DMS53 treated with DMSO at 0.1 percent for 48 hours (cell line): ENCODE results near the gene KCTD21.

Source experiments
- DNase-seq: peaks from one replicate; lab custom pipeline; 2025; ENCODE audit not compliant: unreplicated experiment; lab: John Stamatoyannopoulos, UW

Gene KCTD21

DNA sequence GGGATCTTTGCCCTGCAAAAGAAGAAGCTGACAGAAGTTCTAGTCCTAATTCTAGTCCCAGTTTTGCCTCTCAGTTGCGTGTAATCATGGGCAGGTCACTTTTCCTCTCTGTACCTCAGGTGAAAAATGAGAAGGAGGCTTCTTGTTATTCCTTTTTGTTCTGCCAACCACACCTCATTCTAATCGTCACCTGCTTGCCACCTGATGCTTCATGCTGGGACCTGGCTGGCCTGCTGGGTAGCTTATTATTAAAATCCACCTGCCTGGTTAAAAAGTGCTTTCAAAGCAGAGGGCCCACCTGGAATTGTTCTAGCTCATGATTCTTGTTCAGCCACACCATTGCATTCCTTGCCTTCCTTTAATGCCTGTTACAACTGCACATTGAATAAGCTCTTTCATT is 40.6 kb downstream of the KCTD21 start:
- DNase-seq: no peak

DNA sequence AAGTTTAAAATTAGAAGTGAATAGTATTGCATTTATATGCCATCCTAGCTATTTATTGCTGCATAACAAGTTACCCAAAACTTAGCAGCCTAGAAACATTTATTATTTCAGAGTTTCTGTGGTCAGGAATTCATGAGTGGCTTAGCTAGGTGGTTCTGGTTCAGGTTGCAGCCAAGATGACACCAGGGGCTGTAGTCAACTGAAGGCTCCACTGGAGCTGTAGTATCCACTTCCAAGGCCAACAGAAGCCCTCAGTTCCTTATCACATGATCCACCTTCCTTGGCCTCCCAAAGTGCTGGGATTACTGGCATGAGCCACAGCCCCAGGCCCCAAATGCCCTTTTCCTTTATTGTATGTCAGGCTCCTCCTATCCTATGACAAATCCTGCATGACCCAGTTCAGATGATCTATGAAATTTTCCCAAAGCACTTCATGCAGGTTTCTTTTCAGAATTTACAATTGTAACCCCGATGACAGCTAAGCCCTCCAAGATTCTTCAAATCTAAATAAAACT is 42.9 kb downstream of the KCTD21 start:
- DNase-seq: no peak

DNA sequence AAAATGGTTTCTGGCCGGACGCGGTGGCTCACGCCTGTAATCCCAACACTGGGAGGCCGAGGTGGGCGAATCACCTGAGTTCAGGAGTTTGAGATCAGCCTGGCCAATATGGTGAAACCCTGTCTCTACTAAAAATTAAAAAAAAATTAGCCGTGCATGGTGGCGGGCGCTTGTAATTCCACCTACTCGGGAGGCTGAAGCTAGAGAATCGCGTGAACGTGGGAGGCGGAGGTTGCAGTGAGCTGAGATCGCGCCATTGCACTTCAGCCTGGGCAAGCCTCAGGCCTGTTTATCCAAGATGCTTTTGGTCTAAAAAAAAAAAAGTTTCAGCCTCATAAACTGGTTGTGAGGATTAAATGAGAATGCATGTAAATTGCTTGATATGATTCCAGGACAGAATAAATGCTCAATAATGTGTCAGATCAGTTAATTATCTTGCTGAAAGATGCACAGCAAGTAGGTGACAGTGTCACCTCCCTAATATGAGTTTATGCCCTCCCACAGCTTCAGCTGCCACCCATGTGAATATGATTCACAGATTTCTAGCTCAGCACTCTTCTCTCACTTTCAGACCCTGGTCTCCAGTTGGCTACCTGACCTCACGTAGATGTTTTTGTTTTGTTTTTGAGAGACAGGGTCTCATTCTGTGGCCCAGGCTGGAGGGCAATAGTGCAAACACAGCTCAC is 47.9 kb downstream of the KCTD21 start:
- DNase-seq: no peak

DNA sequence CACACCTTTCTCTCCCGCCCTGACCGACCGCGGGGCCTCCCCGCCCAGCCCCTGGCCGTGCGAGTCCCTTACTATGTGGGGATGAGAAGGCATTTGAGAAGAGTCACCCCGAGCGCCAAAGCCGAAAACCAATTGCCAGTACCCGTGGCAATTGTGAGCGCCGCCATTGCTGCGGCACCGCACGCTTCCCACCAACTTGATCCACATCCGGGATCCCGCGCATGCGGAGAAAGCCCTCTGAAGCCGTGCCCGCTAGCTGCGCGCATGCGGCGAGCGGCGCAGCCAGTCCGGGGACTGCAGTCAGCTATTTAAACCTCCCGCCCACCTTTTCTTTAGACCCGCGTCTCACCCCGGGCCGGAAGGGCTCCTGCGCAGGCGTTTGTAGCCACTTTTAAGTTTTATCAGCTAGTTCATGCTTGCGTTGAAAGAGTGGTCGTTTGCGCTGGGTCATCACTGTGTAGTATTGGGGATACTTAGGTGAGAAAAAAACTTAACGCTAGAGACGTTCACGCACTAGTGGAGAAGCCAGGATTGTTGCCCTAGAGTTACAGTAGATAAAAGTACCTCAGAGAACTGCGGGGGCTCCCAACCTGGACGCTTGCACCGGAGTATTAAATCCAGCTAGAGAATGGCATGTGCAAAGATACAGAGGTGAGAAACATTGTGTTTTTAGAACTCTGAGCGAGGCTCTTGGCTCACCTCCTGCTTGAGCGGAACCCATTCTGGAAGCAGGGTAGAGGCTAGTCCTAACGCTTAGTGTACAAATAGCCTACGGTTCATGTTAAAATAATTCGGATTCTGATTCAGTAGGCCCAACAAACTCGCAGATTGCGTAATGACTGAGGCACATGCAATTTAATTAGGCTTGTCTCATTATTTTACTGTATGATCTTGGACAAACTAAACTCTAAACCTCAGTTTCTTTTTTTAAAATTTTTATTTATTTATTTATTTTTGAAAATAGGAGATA is 48.7 kb downstream of the KCTD21 start, which contains the start of gene ALG8:
Gene ALG8 (minus strand): TSS at position 205 of the 970 bp plus-strand sequence. CDS start 38 bp downstream, at position 167.
- DNase-seq: peak; percentile 99

DNA sequence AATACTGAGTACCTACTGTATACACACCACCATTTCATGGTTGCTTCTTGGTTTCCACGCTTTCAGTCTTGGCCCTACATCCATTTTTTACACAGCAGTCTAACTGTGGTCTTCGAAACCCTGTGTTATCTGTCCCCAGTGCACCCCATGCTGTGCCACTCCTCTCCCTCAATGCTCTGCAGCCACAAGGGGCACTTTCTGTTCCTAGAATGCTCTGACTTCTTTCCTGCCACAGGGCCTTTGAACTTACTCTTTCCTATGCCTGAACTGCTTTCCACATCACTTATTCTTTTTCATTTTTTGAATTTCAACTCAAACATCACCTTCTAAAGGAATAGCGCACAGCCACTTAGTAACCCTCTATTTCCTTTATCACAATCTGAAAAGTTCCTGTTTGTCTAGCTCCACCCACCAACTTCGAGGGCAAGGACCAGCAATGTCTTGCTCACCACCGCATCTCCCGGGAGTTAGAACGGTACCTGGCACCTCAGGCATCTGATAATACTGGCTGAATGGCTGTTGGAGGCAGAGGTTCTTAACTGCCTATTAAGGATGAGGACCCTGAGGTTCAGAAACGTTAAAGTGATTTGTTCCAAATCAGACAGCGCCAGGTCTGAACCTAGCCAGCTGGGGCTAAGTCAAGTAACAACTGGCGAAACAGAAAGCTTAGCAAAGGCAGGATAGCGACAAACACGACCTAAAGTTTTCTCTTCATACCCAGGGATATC is 49.6 kb downstream of the KCTD21 start:
- DNase-seq: peak; percentile 41

DNA sequence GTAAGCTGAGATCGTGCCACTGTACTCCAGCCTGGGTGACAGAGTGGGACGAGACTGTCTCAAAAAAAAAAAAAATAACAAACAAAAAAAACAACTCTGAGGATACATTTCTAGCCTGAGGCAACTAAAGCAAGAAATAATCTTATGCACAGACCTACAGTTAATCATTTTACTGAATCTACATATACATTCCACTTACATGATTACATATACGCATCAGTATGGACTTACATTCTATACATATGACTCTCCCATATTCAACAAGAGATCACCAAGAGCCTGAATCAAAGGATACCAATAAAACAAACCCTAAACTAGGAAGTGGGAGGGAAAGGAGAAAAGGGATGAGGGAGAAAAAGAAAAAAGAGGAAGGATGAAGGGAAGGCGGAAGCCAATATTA is 50.1 kb downstream of the KCTD21 start:
- no peak for DNase-seq

DNA sequence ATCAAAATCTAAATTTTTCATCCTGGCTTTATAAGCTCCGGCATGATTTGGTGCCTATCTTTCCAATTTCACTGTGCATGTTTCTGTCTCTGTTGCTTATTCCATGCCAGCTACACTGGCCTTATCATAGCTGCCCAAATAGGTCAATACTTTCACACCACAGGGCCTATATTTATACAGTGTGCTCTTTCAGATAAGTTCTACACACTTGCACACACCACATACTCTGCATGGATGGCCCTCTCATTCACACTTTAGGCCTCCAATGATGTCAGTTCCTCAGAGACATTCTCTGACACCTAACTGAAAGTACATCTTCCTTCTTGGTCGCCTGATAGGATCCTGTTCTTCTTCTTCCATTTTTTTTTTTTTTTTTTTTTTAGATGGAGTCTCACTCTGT is 56.0 kb downstream of the KCTD21 start:
- no peak for DNase-seq

DNA sequence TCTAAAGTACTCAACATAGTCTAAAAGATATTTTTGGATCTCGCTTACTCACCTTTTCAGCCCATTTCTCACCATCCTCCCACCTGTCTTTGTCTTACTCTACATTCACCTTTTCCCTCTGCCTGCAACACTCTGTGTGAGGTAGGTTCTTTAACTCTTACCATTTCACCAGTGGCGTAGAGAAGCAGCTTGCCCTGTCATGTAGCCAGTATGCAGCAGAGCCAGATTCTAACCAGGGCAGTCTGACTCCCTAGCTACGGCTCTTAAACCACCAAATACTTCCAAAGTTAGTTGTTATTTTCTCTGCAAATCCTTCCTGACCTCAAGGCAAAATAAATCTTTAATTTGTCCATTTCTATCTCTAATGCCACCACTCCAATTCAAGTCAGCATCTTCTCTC is 56.5 kb downstream of the KCTD21 start:
- DNase-seq: no peak

DNA sequence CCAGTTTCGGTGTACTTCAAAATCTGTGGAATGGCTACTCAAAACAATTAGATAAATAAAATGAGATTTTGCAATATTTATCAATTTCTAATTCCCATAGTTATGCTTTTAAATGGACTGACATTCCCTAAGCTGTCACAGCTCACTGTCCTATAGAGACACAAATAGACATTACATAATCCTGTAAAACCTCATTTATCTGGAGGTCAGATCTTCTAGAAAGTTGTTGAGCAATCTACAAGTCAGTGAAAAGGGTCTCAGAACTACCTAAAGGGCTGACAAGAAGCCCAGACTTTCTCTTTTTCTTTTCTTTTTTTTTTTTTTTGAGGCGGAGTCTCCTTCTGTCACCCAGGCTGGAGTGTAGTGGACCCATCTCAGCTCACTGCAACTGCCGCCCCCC is 61.0 kb downstream of the KCTD21 start:
- DNase-seq: no peak
